T-helper 2 cell treated with Interferon-gamma antibody and Interleukin-4, amounts not matched to agents 5 μg/mL and 100 μg/mL, for 36 hours (primary cell): ENCODE measurements around the gene ZIC4.

Experiments
- DNase-seq: peaks from one replicate; pipeline ENCODE4 v3.0.0; 2021; ENCODE audit warnings: low spot score
- H3K27ac Mint-ChIP-seq: one replicate; pipeline ENCODE4 v1.8.0; 2021; ENCODE audit warnings: mild to moderate bottlenecking, mixed read lengths
- H3K27me3 Mint-ChIP-seq: one replicate; pipeline ENCODE4 v1.8.0; 2021; ENCODE audit warnings: low read depth, mixed read lengths
- H3K36me3 Mint-ChIP-seq: one replicate; pipeline ENCODE4 v1.8.0; 2021; ENCODE audit warnings: low read depth, mixed read lengths
- H3K4me1 Mint-ChIP-seq: one replicate; pipeline ENCODE4 v1.8.0; 2021; ENCODE audit warnings: low read depth, mixed read lengths
- H3K4me3 Mint-ChIP-seq: one replicate; pipeline ENCODE4 v1.8.0; 2022; ENCODE audit warnings: mild to moderate bottlenecking, moderate library complexity, mixed read lengths
- H3K9me3 Mint-ChIP-seq: one replicate; pipeline ENCODE4 v1.8.0; 2021; ENCODE audit warnings: mixed read lengths

ZIC4 gene

GRCh38 chr3:147356909-147357900 is 49.1 kb downstream of the ZIC4 start:
- Mint-ChIP-seq H3K4me3 (no peak overlapping the region), H3K4me1 (peaks cover 2% of the 10 kb centered on the region), H3K27me3 (peaks cover 80% of the 10 kb centered on the region), H3K9me3 (no peaks in the 10 kb centered on the region), H3K36me3 (no peaks in the 10 kb centered on the region), H3K27ac (no peak overlapping the region)
- no peak for DNase-seq

- peaks cover 74% of the 10 kb centered on the region for H3K27me3 Mint-ChIP-seq
- H3K4me1 Mint-ChIP-seq: peaks cover 2% of the 10 kb centered on the region
- no peaks in the 10 kb centered on the region for H3K36me3 Mint-ChIP-seq
- no peaks in the 10 kb centered on the region for H3K9me3 Mint-ChIP-seq
- DNase-seq: no peak
- no peak overlapping the region for H3K27ac Mint-ChIP-seq
- no peak overlapping the region for H3K4me3 Mint-ChIP-seq
Observed at GRCh38 chr3:147356145-147356908, 50.0 kb downstream of the ZIC4 start.

GRCh38 chr3:147355753-147356090 is 50.6 kb downstream of the ZIC4 start:
- Mint-ChIP-seq H3K9me3 (no peaks in the 10 kb centered on the region), H3K4me1 (no peaks in the 10 kb centered on the region), H3K4me3 (no peak overlapping the region), H3K36me3 (no peaks in the 10 kb centered on the region), H3K27me3 (peaks cover 69% of the 10 kb centered on the region), H3K27ac (no peak overlapping the region)
- no peak for DNase-seq

- no peaks in the 10 kb centered on the region for H3K4me1 Mint-ChIP-seq
- H3K27ac Mint-ChIP-seq: no peak overlapping the region
- no peaks in the 10 kb centered on the region for H3K36me3 Mint-ChIP-seq
- no peaks in the 10 kb centered on the region for H3K9me3 Mint-ChIP-seq
- H3K27me3 Mint-ChIP-seq: peaks cover 64% of the 10 kb centered on the region
- no peak for DNase-seq
- H3K4me3 Mint-ChIP-seq: no peak overlapping the region
Observed at GRCh38 chr3:147355084-147355752, 51.1 kb downstream of the ZIC4 start.

- H3K27me3 Mint-ChIP-seq: peaks cover 58% of the 10 kb centered on the region
- DNase-seq: no peak
- H3K27ac Mint-ChIP-seq: no peak overlapping the region
- no peak overlapping the region for H3K4me3 Mint-ChIP-seq
- H3K36me3 Mint-ChIP-seq: no peaks in the 10 kb centered on the region
- H3K9me3 Mint-ChIP-seq: no peaks in the 10 kb centered on the region
- no peaks in the 10 kb centered on the region for H3K4me1 Mint-ChIP-seq
Observed at GRCh38 chr3:147354623-147355022, 51.7 kb downstream of the ZIC4 start.

- DNase-seq: no peak
- H3K36me3 Mint-ChIP-seq: no peaks in the 10 kb centered on the region
Observed at GRCh38 chr3:147351301-147351700, 55.0 kb downstream of the ZIC4 start.

GRCh38 chr3:147348976-147349375 is 57.4 kb downstream of the ZIC4 start:
- peaks cover 5% of the 10 kb centered on the region for H3K27me3 Mint-ChIP-seq
- no peaks in the 10 kb centered on the region for H3K9me3 Mint-ChIP-seq
- H3K4me3 Mint-ChIP-seq: no peak overlapping the region
- no peak overlapping the region for H3K27ac Mint-ChIP-seq
- no peak for DNase-seq
- H3K4me1 Mint-ChIP-seq: no peaks in the 10 kb centered on the region
- no peaks in the 10 kb centered on the region for H3K36me3 Mint-ChIP-seq

More at GRCh38 chr3:147351301-147351700, 55.0 kb downstream of the ZIC4 start:
- Mint-ChIP-seq H3K27me3 (peaks cover 26% of the 10 kb centered on the region), H3K9me3 (no peaks in the 10 kb centered on the region), H3K4me3 (no peak overlapping the region), H3K4me1 (no peaks in the 10 kb centered on the region), H3K27ac (no peak overlapping the region)

GRCh38 chr3:147343926-147344325 is 62.4 kb downstream of the ZIC4 start:
- H3K36me3 Mint-ChIP-seq: no peaks in the 10 kb centered on the region
- H3K9me3 Mint-ChIP-seq: no peaks in the 10 kb centered on the region
- H3K4me1 Mint-ChIP-seq: no peaks in the 10 kb centered on the region
- no peak for DNase-seq
- H3K27me3 Mint-ChIP-seq: no peaks in the 10 kb centered on the region
- H3K27ac Mint-ChIP-seq: no peak overlapping the region
- H3K4me3 Mint-ChIP-seq: no peak overlapping the region

GRCh38 chr3:147341727-147342126 is 64.6 kb downstream of the ZIC4 start:
- no peak overlapping the region for H3K27ac Mint-ChIP-seq
- H3K27me3 Mint-ChIP-seq: no peaks in the 10 kb centered on the region
- H3K4me1 Mint-ChIP-seq: no peaks in the 10 kb centered on the region
- H3K9me3 Mint-ChIP-seq: no peaks in the 10 kb centered on the region
- H3K36me3 Mint-ChIP-seq: no peaks in the 10 kb centered on the region
- no peak overlapping the region for H3K4me3 Mint-ChIP-seq
- DNase-seq: no peak

GRCh38 chr3:147336543-147337278 is 69.6 kb downstream of the ZIC4 start:
- DNase-seq: no peak
- H3K27ac Mint-ChIP-seq: no peak overlapping the region
- no peaks in the 10 kb centered on the region for H3K27me3 Mint-ChIP-seq
- no peaks in the 10 kb centered on the region for H3K36me3 Mint-ChIP-seq
- no peaks in the 10 kb centered on the region for H3K9me3 Mint-ChIP-seq
- H3K4me1 Mint-ChIP-seq: no peaks in the 10 kb centered on the region
- no peak overlapping the region for H3K4me3 Mint-ChIP-seq
